ES-I3 (cell line): ENCODE measurements around the gene IFNAR1.

Experiments
- H3K36me3 ChIP-seq: 2 replicates; pipeline ENCODE4 v1.6.1; 2013; ENCODE audit warnings: mild to moderate bottlenecking, low read length, control low read depth, moderate library complexity; ENCODE audit not compliant: insufficient read depth
- H3K4me1 ChIP-seq: 2 replicates; pipeline ENCODE4 v1.6.1; 2013; ENCODE audit warnings: mild to moderate bottlenecking, control low read depth, low read length; ENCODE audit not compliant: insufficient read depth
- H3K9ac ChIP-seq: 2 replicates; pipeline ENCODE4 v1.6.1; 2013; ENCODE audit warnings: low read depth, mild to moderate bottlenecking, low read length, moderate library complexity
- H3K9me3 ChIP-seq: 2 replicates; pipeline ENCODE4 v1.6.1; 2013; ENCODE audit warnings: mild to moderate bottlenecking, low read length, moderate library complexity; ENCODE audit not compliant: control insufficient read depth, insufficient read depth

Gene IFNAR1

GRCh38 chr21:33324291-33325221, at the start of gene IFNAR1:
Gene IFNAR1, plus strand, starts transcription at chr21:33324970. Its CDS starts 86 bp downstream, at chr21:33325056.
- Histone ChIP-seq H3K36me3 (no peaks in the 10 kb centered on the region), H3K4me1 (no peaks in the 10 kb centered on the region), H3K9ac (peak within 1 kb of the TSS; percentile 98), H3K9me3 (no peaks in the 10 kb centered on the region)

GRCh38 chr21:33278721-33279120, 46.0 kb upstream of the IFNAR1 start:
- 0 out of 2 replicates have a peak, but pooled peaks cover 4% of the 10 kb centered on the region for H3K36me3 ChIP-seq

GRCh38 chr21:33279330-33279820, 45.4 kb upstream of the IFNAR1 start:
- H3K9me3 ChIP-seq, result peaks cover 6% of the 10 kb centered on the region
- no peaks in the 10 kb centered on the region for H3K4me1 ChIP-seq
- no peak overlapping the region for H3K9ac ChIP-seq
- 0 out of 2 replicates have a peak, but pooled peaks cover 4% of the 10 kb centered on the region for H3K36me3 ChIP-seq

More at GRCh38 chr21:33278721-33279120, 46.0 kb upstream of the IFNAR1 start:
- Histone ChIP-seq H3K9me3 (peaks cover 6% of the 10 kb centered on the region), H3K4me1 (no peaks in the 10 kb centered on the region), H3K9ac (no peak overlapping the region)

GRCh38 chr21:33281096-33281652, 43.6 kb upstream of the IFNAR1 start:
- Histone ChIP-seq H3K9me3 (peaks cover 6% of the 10 kb centered on the region), H3K4me1 (no peaks in the 10 kb centered on the region), H3K36me3 (0 out of 2 replicates have a peak, but pooled peaks cover 4% of the 10 kb centered on the region), H3K9ac (no peak overlapping the region)

GRCh38 chr21:33283203-33283602, 41.6 kb upstream of the IFNAR1 start:
- Histone ChIP-seq H3K36me3 (0 out of 2 replicates have a peak, but pooled peaks cover 4% of the 10 kb centered on the region), H3K4me1 (no peaks in the 10 kb centered on the region), H3K9ac (no peak overlapping the region), H3K9me3 (peaks cover 6% of the 10 kb centered on the region)

GRCh38 chr21:33286076-33286475, 38.7 kb upstream of the IFNAR1 start:
- Histone ChIP-seq H3K9me3 (no peaks in the 10 kb centered on the region), H3K36me3 (no peaks in the 10 kb centered on the region), H3K9ac (no peak overlapping the region), H3K4me1 (no peaks in the 10 kb centered on the region; the same call in 1 of the 2 replicates)

GRCh38 chr21:33286600-33287456, 37.9 kb upstream of the IFNAR1 start:
- Histone ChIP-seq H3K9ac (no peak overlapping the region), H3K4me1 (no peaks in the 10 kb centered on the region; the same call in 1 of the 2 replicates), H3K36me3 (no peaks in the 10 kb centered on the region), H3K9me3 (no peaks in the 10 kb centered on the region)

- no peaks in the 10 kb centered on the region for H3K36me3 ChIP-seq
- no peaks in the 10 kb centered on the region for H3K9me3 ChIP-seq
- H3K9ac ChIP-seq, result no peak overlapping the region
- H3K4me1 ChIP-seq, result no peaks in the 10 kb centered on the region; the same call in 1 of the 2 replicates
Measured at GRCh38 chr21:33289199-33289819, 35.5 kb upstream of the IFNAR1 start.

- H3K36me3 ChIP-seq, result no peaks in the 10 kb centered on the region
Measured at GRCh38 chr21:33290441-33290840, 34.3 kb upstream of the IFNAR1 start.

GRCh38 chr21:33291686-33292085, 33.1 kb upstream of the IFNAR1 start:
- Histone ChIP-seq H3K36me3 (no peaks in the 10 kb centered on the region), H3K4me1 (no peaks in the 10 kb centered on the region; the same call in 1 of the 2 replicates), H3K9me3 (no peaks in the 10 kb centered on the region), H3K9ac (no peak overlapping the region)

More at GRCh38 chr21:33290441-33290840, 34.3 kb upstream of the IFNAR1 start:
- Histone ChIP-seq H3K9me3 (no peaks in the 10 kb centered on the region), H3K4me1 (no peaks in the 10 kb centered on the region; the same call in 1 of the 2 replicates), H3K9ac (no peak overlapping the region)

- Histone ChIP-seq H3K9me3 (no peaks in the 10 kb centered on the region), H3K36me3 (no peaks in the 10 kb centered on the region), H3K4me1 (no peaks in the 10 kb centered on the region; the same call in 1 of the 2 replicates), H3K9ac (no peak overlapping the region)
Measured at GRCh38 chr21:33292724-33293123, 32.0 kb upstream of the IFNAR1 start.

GRCh38 chr21:33293136-33293535, 31.6 kb upstream of the IFNAR1 start:
- no peak overlapping the region for H3K9ac ChIP-seq
- H3K9me3 ChIP-seq, result no peaks in the 10 kb centered on the region
- no peaks in the 10 kb centered on the region for H3K36me3 ChIP-seq

GRCh38 chr21:33293811-33294216, 31.0 kb upstream of the IFNAR1 start:
- H3K36me3 ChIP-seq, result no peaks in the 10 kb centered on the region
- H3K9ac ChIP-seq, result no peak overlapping the region
- H3K4me1 ChIP-seq, result no peaks in the 10 kb centered on the region; the same call in 1 of the 2 replicates

More at GRCh38 chr21:33293136-33293535, 31.6 kb upstream of the IFNAR1 start:
- H3K4me1 ChIP-seq, result no peaks in the 10 kb centered on the region; the same call in 1 of the 2 replicates

More at GRCh38 chr21:33293811-33294216, 31.0 kb upstream of the IFNAR1 start:
- H3K9me3 ChIP-seq, result no peaks in the 10 kb centered on the region
